GM18868 (cell line): ENCODE measurements around the gene ZNF319.
"Not testable (repeated sequence)": the region's sequence is repeated elsewhere in the genome, so short reads cannot be mapped to it uniquely, and the experiment has no call there.

ENCODE experiments used
- ATAC-seq: cut with Tn5 transposase; IDR thresholded peaks from one replicate; pipeline ENCODE4 v1.9.1; 2021; ENCODE audit warnings: mild to moderate bottlenecking, moderate library complexity; ENCODE audit not compliant: unreplicated experiment

ZNF319 gene

GRCh38 chr16:57979006-57979585 lies 21.4 kb downstream of the ZNF319 start:
- ATAC-seq: no peak

GRCh38 chr16:57978070-57978465 lies 22.4 kb downstream of the ZNF319 start:
- ATAC-seq: not testable (repeated sequence)

- no peak for ATAC-seq
These were observed 22.9 kb downstream of the ZNF319 start for GRCh38 chr16:57977418-57978069.

- ATAC-seq: no peak
These were observed 24.1 kb downstream of the ZNF319 start for GRCh38 chr16:57976331-57976796.

GRCh38 chr16:57972306-57972705 lies 28.2 kb downstream of the ZNF319 start:
- ATAC-seq: no peak

- ATAC-seq: no peak
These were observed 28.6 kb downstream of the ZNF319 start for GRCh38 chr16:57971848-57972247.

- no peak for ATAC-seq
These were observed 29.5 kb downstream of the ZNF319 start, which contains the start of gene CNGB1 for GRCh38 chr16:57970970-57971369. Gene CNGB1 (minus strand): TSS chr16:57971128. CDS start chr16:57967286, 3,842 bp downstream.

- ATAC-seq: no peak
These were observed 30.2 kb downstream of the ZNF319 start for GRCh38 chr16:57970319-57970718.

- no peak for ATAC-seq
These were observed 30.9 kb downstream of the ZNF319 start for GRCh38 chr16:57969451-57970123.

GRCh38 chr16:57967916-57968315 lies 32.6 kb downstream of the ZNF319 start:
- ATAC-seq: no peak

- no peak for ATAC-seq
These were observed 33.5 kb downstream of the ZNF319 start for GRCh38 chr16:57966986-57967385.

GRCh38 chr16:57966204-57966771 lies 34.2 kb downstream of the ZNF319 start:
- no peak for ATAC-seq

GRCh38 chr16:57964157-57964700 lies 36.2 kb downstream of the ZNF319 start:
- ATAC-seq: no peak

GRCh38 chr16:57962756-57963155 lies 37.7 kb downstream of the ZNF319 start:
- no peak for ATAC-seq

GRCh38 chr16:57962046-57962445 lies 38.4 kb downstream of the ZNF319 start:
- no peak for ATAC-seq

- ATAC-seq: no peak
These were observed 38.9 kb downstream of the ZNF319 start for GRCh38 chr16:57961538-57961937.

- ATAC-seq: no peak
These were observed 39.5 kb downstream of the ZNF319 start for GRCh38 chr16:57960826-57961472.

GRCh38 chr16:57960310-57960709 lies 40.2 kb downstream of the ZNF319 start:
- no peak for ATAC-seq

GRCh38 chr16:57959804-57960203 lies 40.7 kb downstream of the ZNF319 start:
- no peak for ATAC-seq

GRCh38 chr16:57959121-57959520 lies 41.4 kb downstream of the ZNF319 start:
- ATAC-seq: no peak

GRCh38 chr16:57958544-57958943 lies 41.9 kb downstream of the ZNF319 start:
- no peak for ATAC-seq
